T-cell (primary cell): Measurements from ENCODE around the gene GPBP1L1. TPM values are rescaled to one million over a fixed set of nuclear protein-coding genes. Genes with fewer than 3 reads are reported as not detected.
"Not testable (repeated sequence)": the region's sequence is repeated elsewhere in the genome, so short reads cannot be mapped to it uniquely, and the experiment has no call there.

ENCODE experiments used
- ATAC-seq, 4 experiments: fragments of 200-7000 bp in 3 of 4; fragments of 150-1000 bp in 1 of 4; cut with Tn5 transposase; replicated peaks in 1 of 4; 1 replicate in 3 of 4; 2 replicates in 1 of 4; pipeline ENCODE4 v1.10.0; 2021; ENCODE audit warnings: moderate library complexity in 3 of 4, mild to moderate bottlenecking in 2 of 4, moderate number of reproducible peaks in 1 of 4
- CTCF ChIA-PET, 2 donors: fragments of 300-600 bp; sonication (Branson Sonifier 250); formaldehyde crosslinking; loops; one replicate each; lab custom pipeline; 2022; ENCODE audit warnings: antibody characterized with exemption in 2 of 2; lab: Charles Lee
- POLR2A ChIA-PET, 2 donors: fragments of 300-600 bp; sonication (Branson Sonifier 250); formaldehyde crosslinking; loops; one replicate each; lab custom pipeline; 2022; ENCODE audit warnings: antibody characterized with exemption in 2 of 2; lab: Charles Lee
- DNase-seq, 35 experiments: peaks; one replicate each; pipeline versions ENCODE4 v3.0.0 to v3.0.0-alpha.2; 2013 to 2023
- H3K27ac ChIP-seq: one replicate; pipeline ENCODE4 v1.5.1; 2013; ENCODE audit warnings: low read length
- H3K27me3 ChIP-seq, 2 experiments: replicated peaks in 1 of 2; 1 replicate in 1 of 2; 2 replicates in 1 of 2; pipeline versions ENCODE4 v1.6.1 to v1.7.0; 2013; ENCODE audit warnings: low read length in 1 of 2, mixed read lengths in 1 of 2; ENCODE audit not compliant: control insufficient read depth in 2 of 2, insufficient read depth in 2 of 2; ENCODE audit errors: extremely low read depth in 1 of 2
- H3K36me3 ChIP-seq, 2 donors: 1 replicate in 1 of 2; 2 replicates in 1 of 2; pipeline versions ENCODE4 v1.6.1 to v1.7.0; 2013; ENCODE audit warnings: low read length in 1 of 2; ENCODE audit not compliant: control insufficient read depth in 2 of 2, insufficient read depth in 1 of 2; ENCODE audit errors: extremely low read depth in 1 of 2
- H3K4me1 ChIP-seq, 2 experiments: 1 replicate in 1 of 2; 2 replicates in 1 of 2; pipeline versions ENCODE4 v1.6.1 to v1.7.0; 2013; ENCODE audit warnings: low read length in 2 of 2, mixed read lengths in 1 of 2; ENCODE audit not compliant: insufficient read depth in 2 of 2, control insufficient read depth in 1 of 2; ENCODE audit errors: extremely low read depth in 1 of 2
- H3K4me3 ChIP-seq, 2 donors: 1 replicate in 1 of 2; 2 replicates in 1 of 2; pipeline versions ENCODE4 v1.5.1 to v1.7.0; 2013; ENCODE audit warnings: mild to moderate bottlenecking in 2 of 2, low read length in 1 of 2, moderate library complexity in 1 of 2; ENCODE audit not compliant: control insufficient read depth in 1 of 2; ENCODE audit errors: extremely low read depth in 1 of 2
- H3K9me3 ChIP-seq: 2 replicates; pipeline ENCODE4 v1.7.0; 2013
- H3K27ac Mint-ChIP-seq, 2 donors: one replicate each; pipeline ENCODE4 v1.8.0; 2020 to 2021; ENCODE audit warnings: mild to moderate bottlenecking in 2 of 2, mixed read lengths in 2 of 2
- H3K27me3 Mint-ChIP-seq, 2 donors: one replicate each; pipeline ENCODE4 v1.8.0; 2021 to 2022; ENCODE audit warnings: mixed read lengths in 2 of 2
- H3K36me3 Mint-ChIP-seq: one replicate; pipeline ENCODE4 v1.8.0; 2021; ENCODE audit warnings: mixed read lengths
- H3K4me1 Mint-ChIP-seq, 3 donors: one replicate each; pipeline ENCODE4 v1.8.0; 2020 to 2022; ENCODE audit warnings: mixed read lengths in 3 of 3, mild to moderate bottlenecking in 1 of 3
- H3K4me3 Mint-ChIP-seq, 3 donors: one replicate each; pipeline ENCODE4 v1.8.0; 2020 to 2022; ENCODE audit warnings: mild to moderate bottlenecking in 3 of 3, mixed read lengths in 3 of 3, moderate library complexity in 3 of 3
- H3K9me3 Mint-ChIP-seq, 3 donors: one replicate each; pipeline ENCODE4 v1.8.0; 2020 to 2022; ENCODE audit warnings: mixed read lengths in 3 of 3
- WGBS: methylation state at CpG from one replicate; pipeline ENCODE4 v1.1.5; 2013; ENCODE audit warnings: missing lambda C conversion rate; ENCODE audit not compliant: insufficient coverage; 5-methylcytosine and 5-hydroxymethylcytosine counted together
- total RNA-seq, 35 experiments: library from RNA in 6 of 35; stranded (reverse) in 6 of 35; fragments of 120-200 nt in 1 of 35; gene quantifications; one replicate each; pipeline versions ENCODE4 v1.2.1 to v1.2.4 and lab custom pipeline; 2013 to 2026

Gene GPBP1L1
- total RNA-seq, 5 donors from 2014 or later (not counting 1 experiment from before 2014, with no cell fraction given) = 124 to 155 (median 151) TPM

GRCh38 chr1:45722809-45723208, 36.5 kb upstream of the GPBP1L1 start:
- Mint-ChIP-seq H3K4me1 (no peaks in the 10 kb centered on the region), H3K4me3 (no peak overlapping the region), H3K27ac (no peak overlapping the region), H3K36me3 (peaks cover 14% of the 10 kb centered on the region), H3K9me3 (no peaks in the 10 kb centered on the region), H3K27me3 (no peaks in the 10 kb centered on the region)
- Histone ChIP-seq H3K4me3 (no peak overlapping the region), H3K27ac (no peak overlapping the region), H3K9me3 (no peaks in the 10 kb centered on the region), H3K36me3 (peaks cover 4 to 15% of the 10 kb centered on the region in 2 donors), H3K4me1 (no peaks in the 10 kb centered on the region), H3K27me3 (no peaks in the 10 kb centered on the region)
- DNase-seq (no peak), ATAC-seq (no peak)
- ChIA-PET POLR2A (no interaction called here), CTCF (no interaction called here)
- no CpG with 5 or more reads among the region's 3 CpGs for WGBS

- Histone ChIP-seq H3K4me3 (no peak overlapping the region), H3K4me1 (no peaks in the 10 kb centered on the region), H3K9me3 (no peaks in the 10 kb centered on the region), H3K36me3 (peaks cover 4 to 8% of the 10 kb centered on the region in 2 donors), H3K27ac (no peak overlapping the region), H3K27me3 (no peaks in the 10 kb centered on the region)
- peaks cover 13% of the 10 kb centered on the region for H3K36me3 Mint-ChIP-seq
- ATAC-seq (no peak), DNase-seq (no peak)
- POLR2A ChIA-PET = no interaction called here
- H3K27me3 Mint-ChIP-seq = no peaks in the 10 kb centered on the region
- no peak overlapping the region for H3K4me3 Mint-ChIP-seq
- no peak overlapping the region for H3K27ac Mint-ChIP-seq
- WGBS = 100% methylated on average over 1 of the region's 1 CpG
- no peaks in the 10 kb centered on the region for H3K9me3 Mint-ChIP-seq
- CTCF ChIA-PET = no interaction called here
- H3K4me1 Mint-ChIP-seq = no peaks in the 10 kb centered on the region
These were observed 34.9 kb upstream of the GPBP1L1 start for GRCh38 chr1:45721207-45721606.

GRCh38 chr1:45718289-45718688, 32.0 kb upstream of the GPBP1L1 start:
- no peak overlapping the region for H3K27ac ChIP-seq
- WGBS = no CpG with 5 or more reads among the region's 1 CpG
- POLR2A ChIA-PET = no interaction called here
- Mint-ChIP-seq H3K36me3 (peaks cover 21% of the 10 kb centered on the region), H3K27me3 (no peaks in the 10 kb centered on the region), H3K27ac (no peak overlapping the region), H3K4me1 (no peaks in the 10 kb centered on the region), H3K4me3 (no peak overlapping the region), H3K9me3 (no peaks in the 10 kb centered on the region)
- no peaks in the 10 kb centered on the region for H3K9me3 ChIP-seq
- CTCF ChIA-PET = interaction anchor here (0.6 kb wide), 2 partner anchors 20 to 118 kb away, joined by 3 to 7 read pairs; no protein-coding TSS in a partner anchor
- H3K4me1 ChIP-seq = no peaks in the 10 kb centered on the region
- no peak for ATAC-seq
- H3K4me3 ChIP-seq = no peak overlapping the region
- peaks cover 4 to 8% of the 10 kb centered on the region in 2 donors for H3K36me3 ChIP-seq
- H3K27me3 ChIP-seq = no peaks in the 10 kb centered on the region
- no peak for DNase-seq

GRCh38 chr1:45717386-45717785, 31.1 kb upstream of the GPBP1L1 start:
- ATAC-seq, DNase-seq, H3K27ac ChIP-seq, H3K9me3 Mint-ChIP-seq, H3K4me1 Mint-ChIP-seq, H3K36me3 ChIP-seq, H3K27me3 ChIP-seq, CTCF ChIA-PET, H3K9me3 ChIP-seq, H3K4me1 ChIP-seq, H3K27ac Mint-ChIP-seq, H3K27me3 Mint-ChIP-seq, H3K4me3 Mint-ChIP-seq, POLR2A ChIA-PET, H3K4me3 ChIP-seq: not testable (repeated sequence)
- no CpG with 5 or more reads among the region's 8 CpGs for WGBS
- peaks cover 16% of the 10 kb centered on the region for H3K36me3 Mint-ChIP-seq

GRCh38 chr1:45716700-45717099, 30.4 kb upstream of the GPBP1L1 start:
- DNase-seq (no peak), ATAC-seq (no peak)
- H3K36me3 Mint-ChIP-seq = peaks cover 18% of the 10 kb centered on the region
- no peaks in the 10 kb centered on the region for H3K4me1 Mint-ChIP-seq
- no peaks in the 10 kb centered on the region for H3K9me3 ChIP-seq
- WGBS = no CpG with 5 or more reads among the region's 3 CpGs
- ChIA-PET POLR2A (no interaction called here), CTCF (no interaction called here)
- no peaks in the 10 kb centered on the region for H3K27me3 ChIP-seq
- no peak overlapping the region for H3K4me3 Mint-ChIP-seq
- peaks cover 4 to 12% of the 10 kb centered on the region in 2 donors for H3K36me3 ChIP-seq
- H3K9me3 Mint-ChIP-seq = no peaks in the 10 kb centered on the region
- H3K27ac Mint-ChIP-seq = no peak overlapping the region
- no peaks in the 10 kb centered on the region for H3K27me3 Mint-ChIP-seq
- H3K4me1 ChIP-seq = no peaks in the 10 kb centered on the region
- no peak overlapping the region for H3K4me3 ChIP-seq
- H3K27ac ChIP-seq = no peak overlapping the region

- WGBS = no CpG with 5 or more reads among the region's 3 CpGs
- no peak overlapping the region for H3K4me3 Mint-ChIP-seq
- DNase-seq = no peak
- ChIA-PET CTCF (no interaction called here), POLR2A (interaction anchor here in 1 of 2 donors (0.6 kb wide), 1 partner anchor 173 kb away, joined by 3 read pairs; no protein-coding TSS in a partner anchor)
- H3K9me3 Mint-ChIP-seq = no peaks in the 10 kb centered on the region
- peaks cover 9 to 15% of the 10 kb centered on the region in 2 donors for H3K36me3 ChIP-seq
- H3K4me3 ChIP-seq = no peak overlapping the region
- no peaks in the 10 kb centered on the region for H3K4me1 Mint-ChIP-seq
- no peak overlapping the region for H3K27ac ChIP-seq
- H3K4me1 ChIP-seq = no peaks in the 10 kb centered on the region
- H3K27me3 Mint-ChIP-seq = no peaks in the 10 kb centered on the region
- H3K9me3 ChIP-seq = no peaks in the 10 kb centered on the region
- ATAC-seq = no peak
- H3K27ac Mint-ChIP-seq = no peak overlapping the region
- no peaks in the 10 kb centered on the region for H3K27me3 ChIP-seq
- H3K36me3 Mint-ChIP-seq = peaks cover 21% of the 10 kb centered on the region
These were observed 27.4 kb upstream of the GPBP1L1 start for GRCh38 chr1:45713711-45714110.

- Histone ChIP-seq H3K4me1 (no peaks in the 10 kb centered on the region), H3K36me3 (peaks cover 0 to 20% of the 10 kb centered on the region in 2 donors), H3K9me3 (no peaks in the 10 kb centered on the region), H3K27me3 (no peaks in the 10 kb centered on the region), H3K27ac (no peak overlapping the region), H3K4me3 (no peak overlapping the region)
- ChIA-PET POLR2A (no interaction called here), CTCF (no interaction called here)
- Mint-ChIP-seq H3K4me3 (no peak overlapping the region), H3K4me1 (no peaks in the 10 kb centered on the region), H3K36me3 (peaks cover 21% of the 10 kb centered on the region), H3K27me3 (no peaks in the 10 kb centered on the region), H3K27ac (no peak overlapping the region), H3K9me3 (peaks cover 0 to 7% (median 2%) of the 10 kb centered on the region in 3 donors)
- no CpG with 5 or more reads among the region's 1 CpG for WGBS
- DNase-seq = no peak
- ATAC-seq = no peak
These were observed 18.3 kb upstream of the GPBP1L1 start for GRCh38 chr1:45704637-45705036.
